ENCODE measurements around the gene NCR3LG1.

DNA sequence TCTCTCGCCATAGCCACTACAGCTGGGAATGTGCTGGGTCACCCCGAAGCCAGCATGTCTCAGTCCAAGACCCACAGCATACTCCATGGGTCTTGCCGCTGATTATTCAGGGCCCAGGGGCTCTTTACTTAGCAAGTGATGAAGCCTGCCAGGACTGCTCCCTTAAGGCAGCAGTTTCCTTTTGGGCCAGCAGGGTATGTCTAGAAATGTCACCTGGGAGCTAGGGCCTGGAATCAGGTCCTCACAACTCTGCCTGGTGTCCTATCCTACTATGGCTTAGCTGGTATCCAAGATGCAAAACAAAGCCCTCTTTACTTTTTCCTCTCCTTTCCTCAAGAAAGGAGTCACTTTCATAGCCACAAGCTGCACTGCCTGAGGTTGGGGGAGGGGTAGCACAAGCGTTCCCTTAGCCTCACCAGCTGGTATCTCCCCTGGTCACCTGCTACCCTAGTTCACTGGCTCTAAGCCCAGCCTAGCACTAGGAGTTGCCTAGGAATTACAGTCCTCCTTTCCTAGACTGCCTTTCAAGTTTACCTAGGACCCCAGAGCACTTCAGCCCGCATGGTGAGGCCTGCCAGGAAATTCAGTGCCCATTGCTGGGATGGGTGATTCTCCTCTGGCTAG, 22.6 kb upstream of the NCR3LG1 start:
- TF ChIP-seq GATA3 (IDR thresholded peaks at IDR 0.05; ENCODE audit: low read depth, low read length): no peak
- TF ChIP-seq GATA2 (IDR thresholded peaks at IDR 0.05; ENCODE audit: low read depth, low read length): no peak

Data from SH-SY5Y (cell line).